ENCODE measurements around the gene PRKCD.

The PRKCD gene

GRCh38 chr3:53161450-53161819 is 426 bp downstream of the PRKCD start:
- Mint-ChIP-seq H3K4me3 (peak overlapping the region; percentile 84), H3K36me3 (ENCODE audit: low read depth) (no peaks in the 10 kb centered on the region), H3K27ac (no peak overlapping the region), H3K9me3 (no peaks in the 10 kb centered on the region), H3K27me3 (ENCODE audit: low read depth, poor library complexity) (peaks cover 15% of the 10 kb centered on the region), H3K4me1 (peaks cover 61% of the 10 kb centered on the region)
- no peak for DNase-seq
- no peak for TF ChIP-seq CTCF (IDR thresholded peaks at IDR 0.05)

DNA sequence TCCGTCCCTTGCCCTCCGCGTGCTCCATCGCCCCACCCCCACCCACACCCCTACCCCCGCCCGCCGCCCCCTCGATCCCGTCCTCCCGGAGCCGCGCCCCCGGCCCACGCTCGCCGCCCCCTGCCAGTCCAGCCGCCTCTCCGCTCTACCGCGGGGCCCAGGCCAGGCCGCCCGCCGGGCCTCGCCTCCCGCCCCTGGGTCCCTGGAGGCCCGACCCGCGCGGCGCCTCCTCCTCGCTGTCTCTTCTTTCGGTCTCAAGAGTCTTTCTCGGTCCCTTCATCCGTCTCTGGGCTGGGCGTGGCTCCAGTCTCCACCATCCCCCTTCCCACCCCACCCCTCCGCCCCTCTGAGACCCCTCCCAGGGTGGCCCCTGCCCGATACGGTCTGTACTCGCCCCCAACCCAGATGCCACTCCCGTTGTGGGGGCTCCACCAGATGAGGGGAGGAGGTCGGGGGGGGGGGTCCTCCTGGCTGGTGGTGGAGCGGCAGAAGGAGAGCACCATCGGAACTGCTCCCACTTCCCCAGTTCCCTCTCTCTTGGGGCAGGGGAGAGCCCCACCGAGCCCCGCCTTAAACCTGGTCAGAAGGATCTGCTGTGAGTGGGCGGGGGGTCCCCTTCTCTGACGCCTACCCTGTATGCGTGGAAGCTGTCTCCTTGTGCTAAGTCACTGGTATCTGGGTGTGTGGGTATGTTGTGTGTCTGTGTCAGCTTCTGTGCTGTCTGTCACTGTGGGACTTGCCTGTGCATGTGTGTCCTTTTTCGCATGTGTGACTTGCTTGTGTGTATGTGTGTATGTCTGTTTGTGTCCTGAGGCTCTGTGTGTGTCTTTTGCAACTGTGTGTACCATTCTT is 1.0 kb downstream of the PRKCD start:
- Mint-ChIP-seq H3K27ac (peak overlapping the region; percentile 68), H3K36me3 (ENCODE audit: low read depth) (no peaks in the 10 kb centered on the region), H3K4me1 (peaks cover 61% of the 10 kb centered on the region), H3K27me3 (ENCODE audit: low read depth, poor library complexity) (peaks cover 11% of the 10 kb centered on the region), H3K9me3 (no peaks in the 10 kb centered on the region), H3K4me3 (peak overlapping the region; percentile 84)
- TF ChIP-seq CTCF (IDR thresholded peaks at IDR 0.05) = no peak
- peak; percentile 71 for DNase-seq

- H3K27ac Mint-ChIP-seq = peak overlapping the region; percentile 86
- peaks cover 10% of the 10 kb centered on the region for H3K27me3 Mint-ChIP-seq (ENCODE audit: low read depth, poor library complexity)
- peaks cover 61% of the 10 kb centered on the region for H3K4me1 Mint-ChIP-seq
- H3K36me3 Mint-ChIP-seq (ENCODE audit: low read depth) = no peaks in the 10 kb centered on the region
- no peak for TF ChIP-seq CTCF (IDR thresholded peaks at IDR 0.05)
- peak overlapping the region; percentile 84 for H3K4me3 Mint-ChIP-seq
- DNase-seq = no peak
- no peaks in the 10 kb centered on the region for H3K9me3 Mint-ChIP-seq
Observed at GRCh38 chr3:53162672-53163443, 1.8 kb downstream of the PRKCD start.

- Mint-ChIP-seq H3K27ac (no peak overlapping the region), H3K4me1 (peaks cover 62% of the 10 kb centered on the region), H3K9me3 (no peaks in the 10 kb centered on the region), H3K27me3 (ENCODE audit: low read depth, poor library complexity) (peaks cover 7% of the 10 kb centered on the region), H3K36me3 (ENCODE audit: low read depth) (no peaks in the 10 kb centered on the region), H3K4me3 (peak overlapping the region; percentile 84)
- no peak for DNase-seq
- no peak for TF ChIP-seq CTCF (IDR thresholded peaks at IDR 0.05)
Observed at GRCh38 chr3:53163444-53164387, 2.7 kb downstream of the PRKCD start.

- Mint-ChIP-seq H3K4me1 (peaks cover 62% of the 10 kb centered on the region), H3K27me3 (ENCODE audit: low read depth, poor library complexity) (peaks cover 3% of the 10 kb centered on the region), H3K4me3 (no peak overlapping the region), H3K9me3 (no peaks in the 10 kb centered on the region), H3K36me3 (ENCODE audit: low read depth) (no peaks in the 10 kb centered on the region), H3K27ac (no peak overlapping the region)
- no peak for DNase-seq
- TF ChIP-seq CTCF (IDR thresholded peaks at IDR 0.05) = no peak
Observed at GRCh38 chr3:53164911-53165310, 3.9 kb downstream of the PRKCD start.

All from nephron progenitor cell (in vitro differentiated cells).